ENCODE data around the gene KSR1. TPM values are rescaled to one million over a fixed set of nuclear protein-coding genes. Genes with fewer than 3 reads are reported as not detected.

KSR1 gene
- total and polyA plus RNA-seq, 11 donors = 6.1 to 31.1 (median 7.5) TPM

DNA sequence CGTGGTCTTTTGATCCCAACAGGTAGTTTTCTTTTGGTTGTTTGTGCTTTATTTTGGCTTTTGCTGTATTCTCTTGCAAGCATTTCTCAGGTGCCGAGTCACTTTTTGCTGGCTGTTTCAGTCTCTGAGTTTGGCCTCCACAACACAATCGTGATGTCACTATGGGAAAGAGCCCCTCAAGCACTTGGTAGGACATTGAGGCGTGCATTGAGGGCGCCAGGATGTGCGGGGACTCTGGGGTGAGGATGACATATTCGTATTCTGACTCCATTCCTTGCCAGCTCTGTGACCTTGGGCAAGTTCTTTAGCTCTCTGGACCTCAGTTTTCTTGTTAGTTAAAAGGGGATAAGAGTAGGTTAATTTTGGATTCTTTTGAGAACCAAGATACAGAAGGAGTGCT is 13.0 kb downstream of the KSR1 start:
- TF ChIP-seq, protein P1, sequence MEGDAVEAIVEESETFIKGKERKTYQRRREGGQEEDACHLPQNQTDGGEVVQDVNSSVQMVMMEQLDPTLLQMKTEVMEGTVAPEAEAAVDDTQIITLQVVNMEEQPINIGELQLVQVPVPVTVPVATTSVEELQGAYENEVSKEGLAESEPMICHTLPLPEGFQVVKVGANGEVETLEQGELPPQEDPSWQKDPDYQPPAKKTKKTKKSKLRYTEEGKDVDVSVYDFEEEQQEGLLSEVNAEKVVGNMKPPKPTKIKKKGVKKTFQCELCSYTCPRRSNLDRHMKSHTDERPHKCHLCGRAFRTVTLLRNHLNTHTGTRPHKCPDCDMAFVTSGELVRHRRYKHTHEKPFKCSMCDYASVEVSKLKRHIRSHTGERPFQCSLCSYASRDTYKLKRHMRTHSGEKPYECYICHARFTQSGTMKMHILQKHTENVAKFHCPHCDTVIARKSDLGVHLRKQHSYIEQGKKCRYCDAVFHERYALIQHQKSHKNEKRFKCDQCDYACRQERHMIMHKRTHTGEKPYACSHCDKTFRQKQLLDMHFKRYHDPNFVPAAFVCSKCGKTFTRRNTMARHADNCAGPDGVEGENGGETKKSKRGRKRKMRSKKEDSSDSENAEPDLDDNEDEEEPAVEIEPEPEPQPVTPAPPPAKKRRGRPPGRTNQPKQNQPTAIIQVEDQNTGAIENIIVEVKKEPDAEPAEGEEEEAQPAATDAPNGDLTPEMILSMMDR (IDR thresholded peaks at IDR 0.05) = no peak
- TF ChIP-seq POLR2A (IDR thresholded peaks at IDR 0.05) = no peak
- H3K4me3 ChIP-seq = no peak overlapping the region
- H3K27ac ChIP-seq = no peak overlapping the region
- H3K36me3 ChIP-seq = no peaks in the 10 kb centered on the region
- DNase-seq (no peak), ATAC-seq (no peak)
- H3K27me3 ChIP-seq = no peaks in the 10 kb centered on the region
- H3K4me1 ChIP-seq = peaks cover 0 to 59% (median 33%) of the 10 kb centered on the region in 12 donors
- WGBS, 4 donors = 84 to 93% (median 87%) methylated on average over 7 of the region's 7 CpGs
- intact Hi-C loops (cut with DNase I) = loop anchor here in 2 of 10 donors (5.0 to 10.0 kb wide), 2 partner anchors 33 to 46 kb away; no protein-coding TSS in a partner anchor
- no peaks in the 10 kb centered on the region for H3K9me3 ChIP-seq

DNA sequence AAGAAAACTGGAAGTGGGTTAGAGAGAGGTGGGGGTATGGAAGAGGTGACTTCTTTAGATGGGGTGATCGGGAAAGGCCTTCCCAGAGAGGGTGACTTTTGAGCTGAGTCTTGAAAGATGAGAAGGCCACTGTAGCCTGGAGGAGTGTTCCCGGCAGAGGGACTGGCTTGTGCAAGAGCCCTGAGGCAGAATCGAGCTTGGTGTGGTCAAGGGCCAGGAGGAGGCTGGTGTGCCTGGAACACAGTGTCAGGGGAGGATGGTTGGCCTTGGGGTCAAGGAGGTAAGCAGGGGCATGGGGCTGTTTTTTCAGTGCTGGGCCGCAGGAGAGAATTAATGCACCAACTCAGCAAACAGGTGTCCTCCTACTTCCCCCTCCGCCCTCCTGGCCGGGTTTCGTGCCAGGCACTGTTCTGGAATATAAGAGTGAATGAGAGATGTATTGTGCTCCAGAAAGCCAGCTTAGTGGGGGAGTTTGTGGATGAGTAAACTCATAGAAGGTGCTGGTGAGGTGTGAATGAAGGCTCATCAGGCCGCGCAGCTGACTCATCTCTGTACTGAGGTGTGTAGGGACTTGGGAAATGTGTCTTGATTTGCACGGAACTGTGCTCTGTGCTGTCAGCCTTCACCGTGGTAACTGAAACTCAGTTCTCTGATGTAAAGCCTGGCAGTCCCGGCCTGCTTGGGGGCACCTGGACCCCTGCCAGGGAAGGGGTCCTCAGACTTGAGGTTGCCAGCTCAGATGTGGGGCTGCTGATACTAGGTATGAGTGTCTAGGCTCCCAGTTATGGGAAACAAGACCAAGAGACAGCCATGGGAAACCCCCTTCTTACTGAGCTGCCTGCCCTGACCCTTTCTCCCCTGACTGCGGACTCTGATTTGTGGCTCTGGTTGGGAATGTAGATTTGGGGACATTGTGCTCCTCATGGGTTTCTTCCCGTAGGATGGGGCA is 15.3 kb downstream of the KSR1 start:
- peaks cover 0 to 71% (median 37%) of the 10 kb centered on the region in 12 donors for H3K4me1 ChIP-seq
- peak overlapping the region in 1 of 12 donors; percentile 21 for H3K27ac ChIP-seq
- no peaks in the 10 kb centered on the region for H3K27me3 ChIP-seq
- intact Hi-C loops (cut with DNase I) = no loop called here
- H3K4me3 ChIP-seq = no peak overlapping the region
- no peaks in the 10 kb centered on the region for H3K9me3 ChIP-seq
- DNase-seq (no peak), ATAC-seq (no peak)
- TF ChIP-seq, protein P1 (IDR thresholded peaks at IDR 0.05) = no peak
- TF ChIP-seq POLR2A (IDR thresholded peaks at IDR 0.05) = no peak
- H3K36me3 ChIP-seq = no peaks in the 10 kb centered on the region
- WGBS, 4 donors = 82 to 92% (median 88%) methylated on average over 14 of the region's 14 CpGs

DNA sequence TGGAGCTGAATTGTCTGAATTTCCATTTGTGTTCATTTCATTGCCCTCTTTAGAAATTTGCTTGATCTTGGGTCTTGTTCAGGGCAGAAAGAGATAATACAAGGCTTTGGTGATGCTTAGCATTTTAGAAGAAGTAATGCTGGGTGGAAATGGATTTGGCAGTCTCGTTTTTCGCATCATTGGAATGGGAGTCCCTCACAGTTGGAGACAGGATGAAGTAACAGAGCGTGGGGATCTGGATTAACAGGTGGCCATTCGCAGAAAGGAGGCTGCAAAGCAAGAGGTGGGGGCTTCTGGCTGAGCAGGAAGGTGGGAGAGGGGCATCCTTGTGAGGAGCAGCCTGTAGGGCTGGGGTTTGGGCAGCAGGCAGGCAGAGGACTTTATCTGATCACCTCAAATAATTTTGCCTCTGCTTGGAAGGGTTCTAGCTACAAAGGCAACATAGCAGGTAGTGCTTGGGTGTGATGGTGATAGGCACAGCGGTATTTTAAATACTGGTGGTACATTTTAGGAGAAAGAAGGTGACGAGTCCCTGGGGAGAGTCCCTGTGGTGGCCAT is 17.0 kb downstream of the KSR1 start:
- peak overlapping the region in 4 of 12 donors; percentile 32 to 86 (median 43) for H3K27ac ChIP-seq
- peaks cover 0 to 74% (median 32%) of the 10 kb centered on the region in 12 donors for H3K4me1 ChIP-seq
- no peak for DNase-seq

DNA sequence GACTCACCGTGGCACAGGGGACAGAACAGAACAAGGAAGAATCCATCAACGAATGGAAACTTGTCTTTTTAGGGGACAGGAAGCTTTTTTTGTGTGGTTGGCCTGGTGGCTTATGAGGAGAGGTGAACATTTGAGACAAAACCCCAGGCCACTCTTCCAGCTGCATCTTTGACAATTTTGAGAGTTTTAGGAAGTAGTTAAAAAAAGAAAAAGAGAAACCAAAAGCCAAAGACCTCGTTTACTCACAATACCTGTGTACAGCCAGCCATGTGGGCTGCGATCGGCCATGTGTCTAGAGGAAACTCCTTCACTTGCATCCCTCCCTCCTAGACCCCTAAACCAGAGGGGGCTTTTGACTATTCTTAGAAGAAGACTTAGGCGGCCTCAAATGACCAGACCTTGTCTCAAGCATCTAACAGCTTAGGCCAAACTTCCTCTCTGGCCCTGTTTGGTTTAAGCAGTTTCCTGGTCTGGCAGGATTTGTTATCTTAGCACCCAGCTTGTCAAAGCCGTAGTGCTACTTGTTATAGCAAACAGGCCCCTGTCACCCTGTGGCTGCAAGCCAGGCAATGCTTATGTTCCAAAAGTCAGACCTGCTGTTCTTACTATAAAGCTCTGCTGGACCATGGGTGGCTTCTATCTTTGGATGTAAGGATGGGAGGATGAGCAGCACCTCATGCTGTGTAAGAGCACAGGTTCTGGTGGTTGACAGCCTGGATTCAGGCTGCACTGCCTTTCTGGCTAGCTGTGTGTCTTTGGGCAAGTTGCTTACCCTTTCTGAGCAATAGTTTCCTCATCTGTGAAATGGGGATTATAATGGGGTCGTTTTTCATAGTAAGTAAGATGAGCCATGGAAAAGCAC is 17.7 kb downstream of the KSR1 start:
- Histone ChIP-seq H3K27ac (peak overlapping the region in 6 of 12 donors; percentile 31 to 86 (median 43)), H3K36me3 (no peaks in the 10 kb centered on the region), H3K27me3 (no peaks in the 10 kb centered on the region), H3K4me3 (peak overlapping the region in 1 of 12 donors; percentile 12), H3K9me3 (no peaks in the 10 kb centered on the region), H3K4me1 (peaks cover 0 to 76% (median 32%) of the 10 kb centered on the region in 12 donors)
- no peak for TF ChIP-seq POLR2A (IDR thresholded peaks at IDR 0.05)
- TF ChIP-seq, protein P1 (IDR thresholded peaks at IDR 0.05) = no peak
- intact Hi-C loops (cut with DNase I) = no loop called here
- peak in 4 of 5 donors; percentile 52 to 79 (median 66) for DNase-seq
- WGBS, 4 donors = 38 to 46% (median 40%) methylated on average over 8 of the region's 8 CpGs
- ATAC-seq = peak; percentile 39 to 85 (median 74)

More for the DNA sequence above, 17.0 kb downstream of the KSR1 start:
- Histone ChIP-seq H3K36me3 (no peaks in the 10 kb centered on the region), H3K4me3 (no peak overlapping the region), H3K27me3 (no peaks in the 10 kb centered on the region), H3K9me3 (no peaks in the 10 kb centered on the region)
- 84 to 89% (median 85%) methylated on average over 6 of the region's 6 CpGs for WGBS, 4 donors
- intact Hi-C loops (cut with DNase I) = no loop called here
- ATAC-seq = no peak
- TF ChIP-seq POLR2A (IDR thresholded peaks at IDR 0.05) = no peak
